HPDE6-E6E7 (cell line): ENCODE data around the gene SGTB.
"Not testable (repeated sequence)": the region's sequence is repeated elsewhere in the genome, so short reads cannot be mapped to it uniquely, and the experiment has no call there.

Source experiments
- DNase-seq: peaks from one replicate; pipeline ENCODE4 v3.0.0; 2011; ENCODE audit warnings: missing footprints; ENCODE audit errors: extremely low spot score

The SGTB gene

GRCh38 chr5:65734196-65734775 lies 12.4 kb upstream of the SGTB start:
- DNase-seq: not testable (repeated sequence)

GRCh38 chr5:65732046-65732445 lies 10.1 kb upstream of the SGTB start:
- not testable (repeated sequence) for DNase-seq

DNA sequence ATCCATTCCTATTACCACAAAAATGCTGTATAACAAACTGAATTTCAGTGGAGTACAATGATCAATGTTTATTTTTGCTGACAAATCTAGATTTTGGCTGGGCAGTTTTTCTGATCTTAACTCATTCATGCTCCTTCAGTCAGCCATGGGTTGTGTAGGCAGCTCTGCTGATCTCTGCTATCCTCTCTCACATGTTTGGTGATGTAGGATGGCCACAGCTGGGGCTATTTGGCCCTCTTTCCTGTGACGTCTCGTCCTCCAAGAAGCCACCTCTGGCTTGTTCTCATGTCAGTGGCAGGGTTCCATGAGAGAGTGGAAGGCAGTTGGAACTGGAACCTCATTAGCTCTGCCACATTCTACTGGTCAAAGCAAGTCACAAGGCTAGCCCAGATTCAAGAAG lies 9.0 kb upstream of the SGTB start:
- DNase-seq: no peak

DNA sequence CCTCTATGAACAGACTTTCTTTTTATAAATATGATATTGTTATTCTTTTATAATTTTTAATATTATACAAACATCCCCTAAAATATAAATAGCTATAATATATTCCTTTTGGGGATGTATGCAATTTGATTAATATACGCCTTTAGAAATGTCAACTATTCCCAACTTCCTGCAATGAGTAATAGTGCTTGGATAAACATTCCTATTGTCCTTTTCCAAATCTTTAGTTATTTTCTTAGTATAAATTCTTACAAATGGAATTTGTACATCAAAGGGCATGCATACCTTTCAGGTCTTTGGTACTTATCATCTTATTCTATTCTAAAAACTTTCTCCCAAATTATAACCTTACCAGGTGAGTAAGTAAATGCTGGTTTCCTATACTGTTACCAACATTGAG lies 6.3 kb upstream of the SGTB start:
- no peak for DNase-seq

- no peak for DNase-seq
These were observed 5.7 kb upstream of the SGTB start for GRCh38 chr5:65727491-65728156.

DNA sequence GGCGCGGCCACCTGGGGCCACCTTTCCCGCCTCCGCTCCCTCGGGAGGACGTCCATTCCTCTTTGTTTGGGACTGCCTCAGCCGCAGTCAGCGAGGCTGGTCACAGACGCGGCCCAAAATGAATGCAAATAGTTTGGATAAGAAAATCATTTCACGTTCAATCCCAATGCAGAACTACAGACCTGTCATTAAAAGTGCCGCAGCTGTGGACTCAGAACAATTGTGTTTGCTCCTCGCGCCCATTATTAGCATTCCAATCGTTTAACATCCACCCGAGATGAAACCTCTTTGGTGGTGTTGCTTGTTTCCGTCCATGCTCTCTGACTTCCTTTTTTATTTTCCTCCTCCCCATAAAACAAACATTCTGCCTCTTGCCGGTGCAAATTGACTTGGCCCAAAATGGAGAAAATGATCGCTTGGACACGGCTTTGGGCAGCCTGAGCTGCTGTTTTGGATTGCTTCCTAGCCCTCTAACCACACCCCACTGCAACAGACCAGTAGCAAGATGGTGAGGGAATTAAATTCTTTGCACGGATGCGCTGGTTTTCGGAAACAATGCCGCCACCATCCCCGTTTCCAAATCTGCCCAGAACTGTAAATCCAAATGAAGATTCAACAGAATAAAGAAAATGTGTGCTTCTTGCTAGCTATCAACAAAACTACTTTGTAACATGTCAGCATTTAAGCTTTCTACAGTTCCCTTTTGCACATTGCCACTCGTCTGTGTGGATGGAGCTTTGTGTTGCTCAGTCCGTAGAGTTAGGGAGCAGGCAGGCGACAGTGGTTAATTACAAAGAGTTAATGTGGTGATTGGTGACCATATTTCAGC lies 880 bp upstream of the SGTB start:
- peak; percentile 20 for DNase-seq

- DNase-seq: peak; percentile 6
These were observed 724 bp downstream of the SGTB start for GRCh38 chr5:65721050-65721719.

GRCh38 chr5:65718576-65719310 lies 3.2 kb downstream of the SGTB start:
- no peak for DNase-seq

- DNase-seq: no peak
These were observed 13.8 kb downstream of the SGTB start for GRCh38 chr5:65708145-65708544.

- no peak for DNase-seq
These were observed 14.2 kb downstream of the SGTB start for GRCh38 chr5:65707663-65708062.

GRCh38 chr5:65704621-65705239 lies 17.2 kb downstream of the SGTB start:
- no peak for DNase-seq

DNA sequence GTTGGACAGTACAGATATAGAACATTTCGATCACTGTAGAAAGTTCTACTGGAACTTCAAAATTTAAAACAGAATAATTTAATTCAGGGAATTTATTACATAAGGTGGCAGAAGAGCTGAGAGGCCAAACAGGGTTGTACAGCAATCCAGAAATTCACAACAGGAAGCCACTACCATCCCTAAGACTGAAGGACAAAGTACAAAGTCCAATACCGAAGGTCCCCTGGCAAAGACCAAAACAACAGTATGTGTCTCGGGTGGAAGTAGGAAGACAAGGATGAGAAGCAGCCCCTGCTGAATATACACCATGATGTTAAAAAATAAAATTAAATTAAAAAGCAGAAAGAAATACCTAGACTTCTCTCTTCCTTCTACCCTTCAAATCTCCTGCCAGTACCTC lies 19.9 kb downstream of the SGTB start:
- no peak for DNase-seq

DNA sequence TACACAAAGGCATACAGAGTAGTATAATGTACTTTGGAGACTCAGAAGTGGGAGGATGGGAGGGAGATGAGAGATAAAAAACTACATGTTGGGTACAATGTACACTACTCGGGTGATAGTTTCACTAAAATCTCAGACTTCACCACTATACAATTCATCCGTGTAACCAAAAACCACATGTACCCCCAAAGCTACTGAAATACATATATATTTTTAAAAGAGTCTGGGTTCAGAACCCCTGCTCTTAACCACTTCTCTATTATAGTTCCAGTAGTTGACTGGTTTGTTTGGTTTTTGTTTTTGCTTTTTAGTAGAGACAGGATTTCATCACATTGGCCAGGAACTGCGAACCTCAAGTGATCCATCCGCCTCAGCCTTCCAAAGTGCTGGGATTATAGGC lies 22.6 kb downstream of the SGTB start:
- no peak for DNase-seq

DNA sequence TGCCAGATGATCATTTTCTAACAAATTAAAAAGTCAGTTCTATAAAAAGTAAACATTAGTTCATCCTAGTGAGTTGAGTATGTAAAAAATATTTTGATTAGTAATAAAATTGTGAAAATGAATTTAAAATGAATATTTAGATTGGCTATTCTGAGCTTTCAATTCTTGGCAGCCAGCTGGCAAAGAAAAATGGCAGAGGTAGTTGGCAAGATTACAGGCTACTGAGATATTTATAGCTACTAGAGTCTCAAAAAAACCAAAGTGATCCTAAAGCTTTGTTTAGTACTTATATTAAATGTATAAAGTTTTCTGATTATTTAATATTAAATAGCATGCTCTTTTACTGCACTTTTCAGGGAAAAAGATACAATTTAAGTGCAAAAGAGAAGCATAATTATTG lies 25.0 kb downstream of the SGTB start:
- DNase-seq: no peak

- no peak for DNase-seq
These were observed 26.0 kb downstream of the SGTB start for GRCh38 chr5:65695896-65696295.

DNA sequence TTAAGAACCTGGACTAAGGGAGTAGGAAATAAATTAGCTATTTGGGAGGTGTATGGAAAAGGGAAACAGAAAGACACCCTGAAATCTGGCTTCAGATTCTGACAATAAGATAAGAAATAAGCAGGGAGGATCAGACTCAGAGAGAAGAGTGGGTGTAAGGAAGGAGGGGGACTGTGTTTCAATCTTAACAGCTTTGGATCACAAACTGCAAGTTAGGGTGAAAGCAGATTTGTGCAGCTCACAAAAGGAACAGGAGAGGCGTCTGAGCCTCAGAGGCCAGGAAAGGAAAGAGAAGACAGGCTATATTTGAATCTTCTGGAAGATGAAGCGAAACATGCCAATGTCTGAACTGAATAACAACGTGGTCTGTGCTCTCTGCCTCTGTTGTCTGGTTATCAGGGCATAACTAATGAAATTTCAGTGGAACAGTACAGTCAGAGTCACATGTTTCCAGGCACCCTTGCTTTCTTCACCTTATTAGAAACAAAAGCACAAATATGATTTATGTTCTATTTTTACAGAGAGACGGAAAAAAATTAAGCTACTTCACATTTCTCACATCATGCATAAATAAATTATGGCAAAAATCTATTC lies 26.6 kb downstream of the SGTB start:
- DNase-seq: no peak

DNA sequence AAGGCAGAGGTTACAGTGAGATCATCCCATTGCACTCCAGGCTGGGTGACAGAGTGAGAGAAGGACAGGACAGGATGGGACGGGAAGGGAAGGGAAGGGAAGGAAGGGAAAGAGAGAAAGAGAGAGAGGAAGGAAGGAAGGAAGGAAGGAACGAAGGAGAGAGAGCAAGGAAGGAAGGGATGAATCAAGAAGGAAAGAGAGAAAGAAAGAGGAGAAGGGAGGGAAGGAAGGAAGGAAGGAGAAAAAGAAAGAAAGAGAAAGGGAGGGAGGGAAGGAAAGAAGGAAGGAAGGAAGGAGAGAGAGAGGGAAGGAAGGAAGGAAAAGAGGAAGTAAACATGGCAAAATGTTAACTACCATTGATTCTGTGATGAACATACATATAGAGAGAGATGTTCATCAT lies 28.8 kb downstream of the SGTB start:
- DNase-seq: no peak

DNA sequence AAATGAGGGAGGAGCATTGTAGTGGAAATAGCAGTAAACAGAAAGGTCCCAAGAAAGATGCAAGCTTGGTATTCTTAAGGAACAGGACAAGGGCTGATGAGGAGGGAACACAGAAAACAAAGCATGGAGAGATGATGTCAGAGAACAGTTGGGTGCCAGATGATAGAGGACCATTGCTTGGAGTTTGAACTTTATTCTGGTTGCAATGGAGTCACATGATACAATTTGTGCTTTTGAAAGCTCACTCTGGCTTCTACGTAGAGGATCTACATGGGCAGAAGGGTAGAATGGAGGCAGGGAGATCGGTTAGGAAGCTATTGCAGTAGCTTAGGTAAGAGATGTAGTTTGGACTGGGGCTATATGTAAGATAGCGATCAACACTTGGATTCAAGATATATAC lies 39.8 kb downstream of the SGTB start:
- no peak for DNase-seq

- DNase-seq: not testable (repeated sequence)
These were observed 45.9 kb downstream of the SGTB start for GRCh38 chr5:65676056-65676455.

DNA sequence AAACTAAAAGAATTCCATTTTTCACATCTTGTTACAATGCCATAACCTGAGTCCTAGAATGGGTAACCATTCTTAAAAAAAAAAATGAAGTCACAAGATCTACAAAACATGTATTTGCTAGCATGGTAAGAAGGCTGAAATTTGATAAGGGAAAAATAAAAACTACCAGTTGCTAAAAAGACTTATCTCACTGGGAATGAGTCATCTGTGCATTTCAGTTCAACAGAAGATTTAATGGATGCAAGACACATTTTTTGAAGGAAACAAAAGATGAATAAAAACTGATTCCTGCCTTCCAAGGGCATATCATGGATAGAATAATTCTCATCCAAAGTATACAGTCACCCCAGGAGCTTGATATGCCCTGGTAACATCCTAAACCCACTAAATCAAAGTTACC lies 47.2 kb downstream of the SGTB start:
- DNase-seq: no peak

DNA sequence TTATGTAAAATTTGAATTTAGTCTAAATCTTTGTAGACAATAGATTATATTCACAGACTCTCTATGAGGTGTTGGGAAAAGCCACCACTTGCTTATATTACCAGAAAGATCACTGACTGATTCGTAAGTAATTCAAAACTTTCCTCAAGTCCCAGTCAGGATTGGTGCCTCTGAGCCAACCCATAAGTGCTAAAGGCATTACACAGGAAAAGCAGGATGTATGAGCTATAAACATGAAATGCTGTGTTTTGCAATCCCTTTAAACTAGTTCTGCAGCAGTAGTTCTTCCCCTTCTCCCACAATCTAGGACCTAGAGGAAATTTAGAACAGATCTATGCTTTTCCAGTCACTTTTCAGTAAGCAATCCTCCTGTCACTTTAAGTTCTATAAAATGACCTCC lies 49.1 kb downstream of the SGTB start:
- DNase-seq: peak; percentile 19
